K562 (cell line): ENCODE results near the gene NYAP1. TPM values are rescaled to one million over a fixed set of nuclear protein-coding genes. Genes with fewer than 3 reads are reported as not detected.

ENCODE experiments used
- FOXA1 ChIP-seq: fragments of 450-650 bp; IDR thresholded peaks from 2 replicates; pipeline ENCODE4 v1.6.1; 2016; ENCODE audit warnings: mild to moderate bottlenecking, borderline replicate concordance
- GTF2B ChIP-seq: IDR thresholded peaks from 2 replicates; pipeline ENCODE4 v1.6.1; 2011; ENCODE audit not compliant: insufficient read length; ENCODE audit errors: extremely low read depth
- HLTF ChIP-seq: fragments of 450-650 bp; IDR thresholded peaks from 2 replicates; pipeline ENCODE4 v1.6.1; 2016
- PHF8 ChIP-seq: fragments of 200-600 bp; sonication (generic); IDR thresholded peaks from 2 replicates; pipeline ENCODE4 v1.6.1; 2012; ENCODE audit warnings: mixed run types, mild to moderate bottlenecking, inconsistent platforms, low read length, moderate library complexity, borderline replicate concordance
- REST ChIP-seq, 2 experiments: fragments of 450-650 bp; formaldehyde crosslinking in 1 of 2; IDR thresholded peaks; 2 replicates each; pipeline versions ENCODE4 v1.4.0 to v1.6.1; 2014 to 2020; ENCODE audit warnings: mild to moderate bottlenecking in 2 of 2, borderline replicate concordance in 1 of 2, low read depth in 1 of 2
- SNRNP70 ChIP-seq: fragments of 200-400 bp; formaldehyde crosslinking; optimal IDR thresholded peaks from 2 replicates; pipeline ENCODE3; 2017; ENCODE audit warnings: low read depth, low read length
- THAP12 ChIP-seq: fragments of 250-450 bp; sonication (Bioruptor Pico); IDR thresholded peaks from 2 replicates; pipeline ENCODE4 v1.9.0; 2021; ENCODE audit warnings: mild to moderate bottlenecking, inconsistent platforms
- XRCC5 ChIP-seq: fragments of 200-400 bp; formaldehyde crosslinking; IDR thresholded peaks from 2 replicates; pipeline ENCODE4 v1.6.1; 2017; ENCODE audit warnings: low read depth, mild to moderate bottlenecking, low read length
- ZBTB33 ChIP-seq: sonication (generic); formaldehyde crosslinking; IDR thresholded peaks from 2 replicates; pipeline ENCODE4 v1.8.1; 2023; ENCODE audit warnings: mild to moderate bottlenecking, missing genetic modification reagents
- polyA plus RNA-seq, 8 experiments: library from polyadenylated mRNA; depleted of rRNA in 4 of 8; stranded (reverse) in 5 of 8; unstranded in 3 of 8; fragments of >200 nt; fragmentation: Nextera tagmentation in 2 of 8; fragmentation: Illumina TruSeq in 1 of 8; extraction: Ambion mirVana in 2 of 8; extraction: Trizol in 1 of 8; gene quantifications; 2 replicates each; pipeline versions ENCODE4 v1.2.1 to v1.2.3, GENCODE V29; 2011 to 2014; ENCODE audit warnings: inconsistent platforms in 1 of 8, missing spikeins in 1 of 8
- total RNA-seq, 7 experiments: library from RNA; depleted of rRNA in 6 of 7; stranded (reverse); fragments of >200 nt in 6 of 7; fragmentation: Illumina TruSeq in 2 of 7; extraction: Trizol in 2 of 7; gene quantifications; 2 replicates each; pipeline versions ENCODE4 v1.2.1 to v1.2.3, GENCODE V29; 2011 to 2021; ENCODE audit warnings: low replicate concordance in 1 of 7

The NYAP1 gene
- total and polyA plus RNA-seq, 9 of the 15 experiments (the other 6 are each of a cell fraction or from before 2014, with no cell fraction given), result 0.11 to 0.88 (median 0.22) TPM; not detected in 2

GRCh38 chr7:100483090-100483721 lies 521 bp upstream of the NYAP1 start (continued):
- TF ChIP-seq PHF8 (peak; percentile 46; the same call in 1 of the 2 replicates), SNRNP70 (no peak), REST (IDR thresholded peaks at IDR 0.05; ENCODE audit: borderline replicate concordance) (peak; percentile 94), REST (CRISPR knock-in tag; IDR thresholded peaks at IDR 0.05; ENCODE audit: low read depth) (0 out of 2 replicates have a peak, but pooled peaks have one; percentile 24), HLTF (peak; percentile 85; the same call in 1 of the 2 replicates), GTF2B (no peak), FOXA1 (no peak), XRCC5 (no peak), ZBTB33 (CRISPR knock-in tag) (peak; percentile 54; the same call in 1 of the 2 replicates), THAP12 (CRISPR knock-in tag) (peak; percentile 90)
